LoVo (cell line): Measurements from ENCODE around the gene LIN28B.
"Not testable (repeated sequence)": the region's sequence is repeated elsewhere in the genome, so short reads cannot be mapped to it uniquely, and the experiment has no call there.

Experiments
- DNase-seq: peaks from one replicate; pipeline ENCODE4 v3.0.0-alpha.2; 2016; ENCODE audit warnings: low spot score

The LIN28B gene

DNA sequence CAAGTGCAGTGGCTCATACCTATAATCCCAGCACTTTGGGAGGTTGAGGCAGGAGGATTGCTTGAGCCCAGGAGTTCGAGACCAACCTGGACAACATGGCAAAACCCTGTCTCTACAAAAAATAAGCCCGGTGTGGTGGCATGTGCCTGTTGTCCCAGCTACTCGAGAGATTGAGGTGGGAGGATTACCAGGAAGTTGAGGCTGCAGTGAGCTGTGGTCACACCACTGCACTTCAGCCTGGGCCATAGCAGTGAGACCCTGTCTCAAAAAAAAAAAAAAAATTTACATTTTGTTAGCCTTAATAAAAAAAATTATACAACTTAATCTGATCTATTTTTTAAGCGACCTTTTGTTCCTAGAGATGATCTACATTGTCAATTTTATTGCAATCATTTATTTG, 56.6 kb downstream of the LIN28B start:
- DNase-seq = not testable (repeated sequence)

- no peak for DNase-seq
Observed at GRCh38 chr6:105014448-105014847, 57.5 kb downstream of the LIN28B start.

GRCh38 chr6:105014954-105015353, 58.0 kb downstream of the LIN28B start:
- no peak for DNase-seq

DNA sequence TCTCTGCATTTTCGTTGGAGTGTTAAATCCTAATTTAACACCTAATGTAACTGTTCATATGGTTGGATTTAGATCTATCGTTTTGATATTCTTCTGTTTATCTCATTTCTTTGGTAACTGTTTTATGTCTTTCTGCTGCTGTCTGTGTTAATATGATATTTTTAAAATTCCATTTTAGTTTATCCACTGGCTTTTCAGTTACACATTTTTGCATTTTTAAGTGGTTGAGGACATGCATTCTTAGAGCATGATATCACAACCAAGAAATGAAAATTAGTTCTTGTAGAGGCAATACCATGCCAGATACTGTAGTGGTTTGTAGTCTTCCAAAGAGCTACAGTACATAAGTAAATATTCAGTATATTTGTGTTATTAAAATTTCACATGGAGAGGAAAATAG, 58.6 kb downstream of the LIN28B start:
- DNase-seq = no peak

DNA sequence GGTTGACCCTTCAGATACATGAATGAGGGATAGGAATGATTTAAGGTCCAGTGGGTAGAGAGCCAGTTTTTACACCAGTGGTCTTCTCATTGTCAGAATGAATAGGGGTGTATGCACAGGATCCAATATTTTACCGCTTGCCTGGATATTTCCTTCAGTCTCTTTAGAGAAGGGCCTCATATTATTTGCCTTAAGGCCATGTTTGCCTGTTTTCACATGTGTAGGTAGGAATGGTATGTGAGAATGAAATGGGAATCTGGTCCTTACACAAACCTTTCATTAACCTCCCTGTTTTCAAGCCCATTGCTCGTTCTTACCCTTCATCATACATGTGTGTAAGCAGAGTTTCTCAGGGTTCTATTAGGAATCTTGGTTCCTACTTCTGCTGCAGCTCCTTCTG, 62.4 kb downstream of the LIN28B start:
- DNase-seq = no peak

DNA sequence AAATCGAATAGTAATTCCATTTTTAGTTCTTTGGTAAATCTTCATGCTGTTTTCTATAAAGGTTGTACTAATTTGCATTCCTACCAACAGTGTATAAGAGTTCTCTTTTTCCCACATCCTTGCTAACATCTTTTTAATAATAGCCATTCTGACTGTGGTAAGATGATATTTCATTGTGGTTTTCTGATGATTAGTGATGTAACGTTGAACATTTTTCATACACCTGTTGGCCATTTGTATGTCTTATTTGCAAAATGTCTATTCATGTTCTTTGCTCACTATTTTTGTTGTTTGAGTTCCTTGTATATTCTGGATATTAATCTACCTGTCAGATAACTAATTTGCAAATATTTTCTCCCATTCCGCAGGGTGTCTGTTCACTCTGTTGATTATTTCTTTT, 64.5 kb downstream of the LIN28B start:
- no peak for DNase-seq

DNA sequence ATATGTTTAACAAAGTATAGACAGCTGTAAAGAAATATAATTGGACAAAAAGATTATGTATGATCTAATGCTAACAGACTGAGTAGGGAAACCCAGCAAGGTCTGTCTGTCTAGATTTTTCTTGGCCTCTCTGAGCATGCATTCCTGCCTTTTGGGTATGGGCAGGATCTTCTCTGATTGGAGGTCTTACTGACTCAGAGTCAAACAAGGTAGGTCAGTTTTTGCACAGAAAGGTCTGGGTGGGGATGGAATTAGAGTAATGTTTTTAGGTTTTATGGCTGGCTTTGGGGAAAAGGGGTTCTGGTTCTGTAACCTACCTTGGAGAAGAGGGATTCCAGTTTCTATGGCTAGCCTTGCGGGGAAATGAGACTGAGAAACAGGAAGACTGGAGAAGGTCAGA, 65.5 kb downstream of the LIN28B start:
- DNase-seq = no peak

GRCh38 chr6:105024803-105025202, 67.9 kb downstream of the LIN28B start:
- DNase-seq = no peak

GRCh38 chr6:105028898-105029297, 72.0 kb downstream of the LIN28B start:
- DNase-seq = no peak

GRCh38 chr6:105029581-105029980, 72.7 kb downstream of the LIN28B start:
- DNase-seq = no peak

DNA sequence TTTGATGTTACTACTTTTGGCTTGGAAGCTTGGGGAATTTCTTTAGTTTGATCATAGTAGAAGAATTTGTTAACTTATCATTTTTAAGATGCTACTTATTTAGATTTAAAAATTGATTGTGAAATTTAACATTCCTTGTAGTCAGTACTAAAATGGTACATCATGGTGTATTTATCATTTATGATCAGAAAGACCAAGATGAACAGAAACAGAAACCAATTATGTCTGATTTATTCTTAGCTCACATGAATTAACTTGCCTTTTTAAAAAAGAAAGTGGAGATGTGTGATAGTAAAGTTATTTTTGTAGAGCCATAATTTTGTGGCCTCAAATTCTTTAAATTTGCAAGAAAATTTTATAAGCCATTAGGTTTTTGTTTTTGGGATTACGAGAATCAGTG, 77.6 kb downstream of the LIN28B start:
- DNase-seq = no peak

GRCh38 chr6:105035299-105035698, 78.4 kb downstream of the LIN28B start:
- DNase-seq = no peak

DNA sequence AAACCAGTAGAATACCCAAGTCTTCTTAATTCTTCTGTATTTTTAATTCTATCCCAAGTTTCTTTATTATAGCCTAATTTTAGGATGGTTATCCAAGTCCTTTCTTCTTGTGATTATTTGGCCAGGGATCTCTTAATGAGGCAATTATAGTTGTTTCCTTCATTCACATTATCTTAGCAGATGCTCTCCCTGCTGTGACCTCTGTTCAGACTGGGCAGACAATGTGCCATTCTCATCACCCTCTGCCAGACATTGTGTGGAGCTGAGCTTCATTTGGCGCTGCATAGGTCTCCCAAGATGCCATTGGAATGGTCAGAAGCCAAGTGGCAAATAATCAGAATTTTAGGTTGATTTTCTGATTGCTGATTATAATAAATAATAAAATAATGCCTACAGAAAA, 79.4 kb downstream of the LIN28B start:
- no peak for DNase-seq

DNA sequence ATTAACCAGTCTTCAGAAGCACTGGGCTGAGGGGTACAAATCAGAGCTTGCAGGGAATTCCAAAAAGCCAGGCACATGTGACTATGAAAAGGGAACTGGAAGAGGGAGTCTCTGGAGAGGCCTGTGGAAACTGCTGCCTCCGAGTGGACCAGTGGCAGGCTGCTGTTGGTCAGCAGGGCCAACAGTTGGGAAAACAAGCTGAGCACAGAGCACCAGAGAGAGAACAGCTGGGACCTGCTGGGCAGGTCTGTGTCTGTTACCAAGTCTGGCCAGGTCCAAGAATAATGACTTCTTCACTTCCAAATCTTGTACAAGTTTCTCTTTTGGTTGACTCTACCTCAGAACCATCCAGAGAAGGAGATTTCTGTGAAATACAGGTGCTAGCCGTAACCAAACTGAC, 81.4 kb downstream of the LIN28B start:
- DNase-seq = no peak

DNA sequence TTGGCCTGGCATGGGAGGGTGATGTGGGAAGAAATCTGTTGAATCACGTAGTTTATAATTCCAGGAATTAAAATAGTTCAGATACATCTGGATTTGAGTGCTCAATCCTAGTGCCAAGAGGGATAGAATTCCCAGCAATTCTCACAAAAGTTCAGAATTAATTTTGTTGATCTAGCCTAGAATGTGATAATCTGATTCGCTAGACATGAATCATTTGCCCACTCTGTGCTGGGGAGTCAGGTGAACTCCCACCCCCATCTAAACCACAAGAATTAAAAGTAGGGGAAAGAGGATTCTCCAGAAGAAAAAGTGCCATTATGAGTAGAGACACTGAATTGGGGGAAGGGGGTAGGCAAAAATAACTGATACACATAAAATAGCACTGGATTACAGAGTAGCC, 85.0 kb downstream of the LIN28B start:
- no peak for DNase-seq

- no peak for DNase-seq
Observed at GRCh38 chr6:105042648-105043047, 85.7 kb downstream of the LIN28B start.

GRCh38 chr6:105043979-105044378, 87.1 kb downstream of the LIN28B start:
- DNase-seq = no peak

DNA sequence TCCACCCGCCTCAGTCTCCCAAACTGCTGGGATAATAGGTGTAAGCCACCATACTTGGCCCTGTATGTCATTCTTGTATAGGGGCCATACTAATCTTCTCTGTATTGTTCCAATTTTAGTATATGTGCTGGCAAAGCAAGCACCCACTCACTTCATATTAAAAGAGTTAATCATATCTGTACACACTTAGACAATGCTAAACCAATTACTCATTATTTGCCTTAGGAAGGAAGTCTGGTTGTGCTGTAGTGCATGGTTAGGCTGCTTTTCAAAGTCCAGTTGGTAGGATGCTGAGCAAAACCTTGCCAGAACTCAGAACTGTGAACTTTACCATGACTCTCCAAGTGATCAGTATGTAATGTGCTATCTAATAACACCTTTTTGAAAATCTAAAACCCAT, 88.6 kb downstream of the LIN28B start:
- DNase-seq = no peak

DNA sequence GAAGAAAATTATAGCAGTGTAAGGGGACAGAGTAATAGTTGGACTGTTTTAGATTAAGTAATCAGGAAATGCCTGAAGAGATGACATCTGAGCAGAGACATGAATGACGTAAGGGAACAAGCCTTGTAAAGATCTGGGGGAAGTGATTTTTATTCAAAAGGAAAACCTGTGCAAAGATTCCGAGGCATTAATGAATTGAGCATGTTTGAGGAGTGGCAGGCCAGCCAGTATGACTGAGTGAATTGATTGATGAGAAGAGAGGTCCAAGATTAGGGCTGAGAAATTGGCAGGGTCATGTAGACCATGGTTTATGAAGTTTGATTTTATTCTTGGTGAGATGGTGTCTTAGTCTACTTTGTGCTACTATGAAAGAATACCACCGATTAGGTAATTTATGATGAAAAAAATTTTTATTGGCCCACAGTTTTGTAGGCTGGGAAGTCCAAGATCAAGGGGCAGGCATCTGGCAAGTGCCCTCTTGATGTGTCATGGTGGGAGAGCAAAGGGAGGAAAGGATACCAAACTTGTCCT, 95.1 kb downstream of the LIN28B start:
- no peak for DNase-seq

DNA sequence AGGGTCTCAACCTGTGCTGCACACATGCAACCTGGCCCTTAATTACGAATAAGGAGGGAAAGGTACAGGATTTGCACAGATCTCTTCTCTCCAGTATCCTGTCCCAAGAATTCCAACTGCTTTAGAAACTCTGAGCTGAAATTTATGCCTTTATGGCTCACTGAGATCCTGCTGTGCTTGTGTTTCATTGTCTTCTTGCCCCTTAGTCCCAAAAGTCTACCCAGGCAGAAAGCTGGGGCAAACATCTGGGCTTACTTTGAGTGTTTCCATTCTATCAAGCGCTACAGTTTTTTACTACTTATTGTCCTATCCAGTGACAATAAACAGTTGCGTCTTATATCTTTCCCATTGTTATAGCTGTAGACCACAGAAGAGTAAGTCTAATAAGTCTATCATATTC, 99.7 kb downstream of the LIN28B start:
- DNase-seq = no peak

- no peak for DNase-seq
Observed at GRCh38 chr6:105057160-105057559, 100.3 kb downstream of the LIN28B start.

DNA sequence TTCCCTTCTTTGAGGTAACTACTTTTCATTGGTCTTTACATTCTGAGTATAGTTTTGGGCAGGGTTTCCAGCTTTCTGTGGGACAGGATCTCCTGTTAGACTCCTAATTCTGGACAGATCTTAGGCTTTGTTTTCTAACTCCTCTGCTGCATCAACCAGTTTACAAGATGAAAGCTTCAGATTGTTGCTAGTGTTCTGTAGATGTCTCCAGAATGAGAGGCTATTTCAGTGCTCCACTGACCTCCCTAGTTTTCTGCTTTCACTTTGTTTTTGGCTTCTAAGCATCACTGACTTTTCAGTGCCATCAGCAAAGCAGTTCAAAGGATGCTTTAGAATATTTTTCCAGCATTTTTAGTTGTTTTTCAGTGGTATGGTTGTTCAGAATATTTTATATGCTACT, 101.4 kb downstream of the LIN28B start:
- no peak for DNase-seq

- DNase-seq = no peak
Observed at GRCh38 chr6:105058846-105059245, 101.9 kb downstream of the LIN28B start.

GRCh38 chr6:105066233-105066632, 109.3 kb downstream of the LIN28B start:
- no peak for DNase-seq

DNA sequence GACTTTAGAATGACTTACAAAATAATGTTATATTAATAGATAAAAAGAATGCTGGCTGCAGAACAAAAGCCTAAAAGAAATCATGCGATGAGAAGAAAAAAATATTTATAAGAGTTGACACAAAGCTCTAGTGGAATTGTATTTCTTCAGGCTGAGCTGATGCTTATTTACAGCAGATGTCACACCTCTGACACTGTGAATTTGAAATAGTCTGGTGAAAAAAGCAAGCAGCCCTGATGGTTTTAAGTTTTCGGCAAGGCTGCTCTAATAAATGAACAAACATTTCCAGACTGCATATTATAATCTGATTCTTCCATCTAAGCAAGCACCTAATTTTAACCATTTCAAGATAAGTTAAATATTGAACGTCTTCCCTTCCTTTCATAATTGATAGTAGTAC, 109.9 kb downstream of the LIN28B start:
- DNase-seq = no peak
